KOPT-K1 (cell line): ENCODE measurements around the gene RAPGEF5.

Experiments
- H3K27ac ChIP-seq: fragments of 200-600 bp; sonication (generic); 2 replicates; pipeline ENCODE4 v1.5.1; 2016; ENCODE audit warnings: antibody characterized with exemption, mild to moderate bottlenecking, low read depth, low read length; ENCODE audit not compliant: poor library complexity, severe bottlenecking
- H3K36me3 ChIP-seq: fragments of 200-600 bp; sonication (generic); 2 replicates; pipeline ENCODE4 v1.5.1; 2017; ENCODE audit warnings: antibody characterized with exemption, mild to moderate bottlenecking, low read length, moderate library complexity; ENCODE audit not compliant: insufficient read depth
- H3K9me3 ChIP-seq: fragments of 200-600 bp; sonication (generic); 2 replicates; pipeline ENCODE4 v1.5.1; 2017; ENCODE audit warnings: antibody characterized with exemption, low read length, mild to moderate bottlenecking; ENCODE audit not compliant: insufficient read depth, poor library complexity, severe bottlenecking

Gene RAPGEF5

DNA sequence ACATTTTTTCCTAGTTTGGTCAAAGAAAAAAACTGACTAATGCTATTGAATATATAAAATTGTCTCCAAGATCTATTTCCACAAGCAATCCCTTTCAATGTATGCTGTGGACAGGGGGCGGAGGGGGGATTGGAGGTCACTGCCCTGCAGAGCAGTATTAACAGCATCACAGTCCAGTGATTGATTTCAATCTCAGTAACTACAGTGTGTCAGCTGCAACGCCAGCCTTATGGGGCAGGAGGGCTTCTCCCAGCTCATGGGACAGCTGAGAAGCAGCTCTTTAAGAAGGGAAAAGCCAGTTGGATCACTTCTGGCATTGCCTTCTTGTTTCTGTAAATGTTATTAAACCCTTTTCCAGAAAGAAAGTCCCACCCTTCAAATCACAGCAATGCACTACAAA, 65.0 kb downstream of the RAPGEF5 start:
- no peak overlapping the region for H3K27ac ChIP-seq
- no peaks in the 10 kb centered on the region for H3K9me3 ChIP-seq
- H3K36me3 ChIP-seq: peaks cover 44% of the 10 kb centered on the region

DNA sequence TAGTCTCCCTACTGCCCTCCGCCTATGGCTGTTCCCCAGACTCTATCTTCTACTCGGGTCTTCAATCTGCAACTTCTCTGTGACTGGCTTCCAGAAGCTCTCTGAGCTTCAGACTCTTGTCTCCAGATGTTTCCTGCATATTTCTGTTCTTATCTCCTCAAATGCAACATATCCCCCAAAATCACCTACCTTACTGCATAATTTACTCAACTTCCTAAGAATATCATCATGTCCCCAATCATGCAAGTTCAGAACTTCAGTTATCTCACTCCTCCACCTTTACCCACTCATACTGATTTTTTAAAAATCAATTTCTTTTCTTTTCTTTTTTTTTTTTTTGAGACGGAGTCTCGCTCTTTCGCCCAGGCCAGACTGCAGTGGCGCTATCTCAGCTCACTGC, 68.8 kb downstream of the RAPGEF5 start:
- peaks cover 42% of the 10 kb centered on the region for H3K36me3 ChIP-seq
- H3K9me3 ChIP-seq: no peaks in the 10 kb centered on the region
- no peak overlapping the region for H3K27ac ChIP-seq

DNA sequence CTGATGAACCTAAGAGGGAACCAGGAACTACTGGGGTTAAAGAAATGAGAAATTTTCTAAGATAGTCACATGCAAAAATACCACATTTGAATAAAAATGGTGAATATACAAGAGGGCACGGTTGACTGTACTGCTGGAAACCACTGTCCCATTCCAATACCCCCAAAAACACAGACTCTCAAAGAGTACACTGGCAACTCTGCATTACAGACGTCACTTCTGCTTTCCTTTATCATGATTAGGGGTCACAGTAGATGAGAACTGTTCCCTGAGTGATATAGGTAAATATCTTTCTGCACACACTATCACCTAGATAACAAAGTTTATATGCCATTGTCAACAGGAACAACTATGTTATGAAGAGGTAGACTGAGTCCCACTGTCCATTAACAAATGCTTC, 69.5 kb downstream of the RAPGEF5 start:
- no peaks in the 10 kb centered on the region for H3K9me3 ChIP-seq
- H3K27ac ChIP-seq: no peak overlapping the region
- peaks cover 42% of the 10 kb centered on the region for H3K36me3 ChIP-seq

DNA sequence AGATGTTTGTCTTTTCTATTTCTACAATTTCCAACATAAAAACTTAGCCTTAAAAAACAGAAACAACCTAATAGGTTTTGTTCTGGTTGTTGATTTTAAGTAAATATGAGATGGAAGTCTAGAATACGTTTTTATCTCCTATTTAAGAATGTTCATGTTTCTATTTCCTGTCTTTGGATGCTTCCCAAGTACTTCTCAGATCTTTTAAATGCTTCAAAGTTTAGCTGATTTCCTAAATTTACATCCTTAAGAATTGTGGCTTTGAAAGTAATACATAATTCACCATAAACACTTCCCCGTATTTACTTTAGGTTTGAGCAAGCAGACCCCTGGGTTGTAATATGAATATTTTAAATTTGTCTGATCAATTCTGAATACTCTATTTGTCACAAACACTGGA, 70.5 kb downstream of the RAPGEF5 start:
- Histone ChIP-seq H3K27ac (no peak overlapping the region), H3K9me3 (no peaks in the 10 kb centered on the region)

DNA sequence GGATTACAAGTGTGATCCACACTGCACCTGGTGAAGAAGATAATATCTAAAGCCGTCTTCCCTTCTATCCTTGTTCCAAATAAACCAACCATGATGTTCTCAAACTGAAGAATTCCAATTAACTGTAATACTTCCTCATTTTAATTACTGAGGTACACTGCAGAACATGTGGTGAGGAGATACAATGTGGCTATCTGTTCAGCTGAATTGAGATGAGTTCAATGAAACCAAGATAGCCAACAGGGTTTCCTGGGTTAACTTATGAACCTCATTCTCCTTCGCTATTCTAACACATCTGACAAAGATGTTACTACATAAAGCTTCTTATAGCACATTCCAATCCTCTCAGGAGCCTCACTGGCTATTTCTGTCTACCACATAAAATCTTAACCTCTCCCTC, 75.5 kb downstream of the RAPGEF5 start:
- no peaks in the 10 kb centered on the region for H3K9me3 ChIP-seq
- no peak overlapping the region for H3K27ac ChIP-seq
- peaks cover 6% of the 10 kb centered on the region for H3K36me3 ChIP-seq

More for the DNA sequence above, 70.5 kb downstream of the RAPGEF5 start:
- H3K36me3 ChIP-seq: peaks cover 41% of the 10 kb centered on the region

DNA sequence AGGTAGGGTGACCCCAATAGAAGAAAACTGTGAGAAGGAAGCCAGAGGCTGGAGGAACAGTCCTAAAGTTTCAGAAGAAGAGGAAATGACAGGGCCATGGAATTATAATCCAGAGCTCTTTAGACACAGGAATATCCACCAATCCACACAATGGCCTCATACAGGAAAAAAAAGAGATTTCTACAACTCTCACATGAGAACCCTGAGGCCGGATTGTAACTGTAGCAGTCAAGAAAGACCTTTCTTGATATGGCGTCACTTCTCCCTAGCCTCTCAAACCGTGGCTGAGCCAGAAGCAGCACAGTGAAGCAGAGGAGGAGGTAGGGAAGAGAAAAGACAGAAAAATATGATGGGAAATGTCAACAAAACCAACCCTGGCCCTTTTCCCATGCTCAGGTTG, 76.9 kb downstream of the RAPGEF5 start:
- Histone ChIP-seq H3K36me3 (peaks cover 4% of the 10 kb centered on the region; the same call in 1 of the 2 replicates), H3K27ac (no peak overlapping the region), H3K9me3 (no peaks in the 10 kb centered on the region)

DNA sequence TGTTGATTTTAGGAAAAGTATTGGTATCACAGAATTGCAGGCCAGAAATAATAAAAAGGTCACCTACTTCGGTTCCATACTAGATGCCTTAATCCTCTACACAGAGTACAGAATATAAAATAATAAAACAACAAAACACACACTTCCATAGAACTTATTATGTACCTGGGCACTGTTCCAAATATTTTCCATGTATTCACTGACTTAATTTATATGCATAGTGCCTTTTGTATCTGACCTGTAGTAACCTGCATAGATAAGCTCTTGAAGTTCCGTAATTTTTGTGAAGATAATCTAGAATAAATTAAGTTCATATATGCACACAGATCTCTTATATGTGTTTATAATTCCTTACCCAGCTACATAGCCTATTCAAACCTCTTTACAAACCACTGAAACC, 78.3 kb downstream of the RAPGEF5 start:
- Histone ChIP-seq H3K27ac (no peak overlapping the region), H3K36me3 (peaks cover 4% of the 10 kb centered on the region; the same call in 1 of the 2 replicates), H3K9me3 (no peaks in the 10 kb centered on the region)

DNA sequence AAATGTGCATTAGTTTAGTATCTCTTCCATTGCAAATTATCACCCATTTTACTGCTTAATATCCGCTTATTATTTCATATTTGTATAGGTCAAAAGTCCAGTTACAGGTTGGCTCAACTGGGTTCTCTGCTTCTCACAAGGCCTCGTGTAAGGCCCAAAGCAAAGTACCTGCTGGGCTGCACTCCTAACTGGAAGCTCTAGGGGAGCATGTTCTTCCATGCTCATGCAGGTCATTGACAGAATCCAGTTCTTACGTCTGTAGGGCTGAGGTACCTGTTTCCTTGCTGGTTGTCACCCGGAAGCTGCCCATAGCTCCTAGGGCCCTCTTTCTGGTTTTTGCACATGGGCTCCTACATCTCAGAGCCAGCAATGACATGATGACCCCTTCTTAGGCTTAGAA, 79.6 kb downstream of the RAPGEF5 start:
- peak overlapping the region; percentile 58 for H3K27ac ChIP-seq
- H3K36me3 ChIP-seq: peaks cover 4% of the 10 kb centered on the region; the same call in 1 of the 2 replicates
- no peaks in the 10 kb centered on the region for H3K9me3 ChIP-seq

DNA sequence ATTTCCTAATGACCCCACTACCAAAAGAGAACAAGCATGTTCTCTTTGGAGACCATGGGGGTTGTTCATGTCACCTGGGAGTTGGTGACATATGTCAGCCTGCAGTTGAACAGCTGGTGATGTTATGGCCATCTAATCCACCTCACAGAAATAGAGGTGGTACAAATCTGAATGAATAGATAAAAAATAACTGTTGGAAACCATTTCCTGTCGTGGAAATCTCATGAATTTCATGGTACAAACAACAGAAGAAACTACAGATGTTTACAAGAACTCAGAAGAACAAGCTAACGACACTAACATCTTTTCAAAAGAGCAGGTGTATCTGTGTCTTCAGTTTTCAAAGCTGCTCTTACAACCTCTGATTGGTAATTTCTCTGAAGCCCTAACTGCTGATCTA, 81.3 kb downstream of the RAPGEF5 start:
- H3K36me3 ChIP-seq: no peaks in the 10 kb centered on the region
- peak overlapping the region; percentile 58 for H3K27ac ChIP-seq
- no peaks in the 10 kb centered on the region for H3K9me3 ChIP-seq

DNA sequence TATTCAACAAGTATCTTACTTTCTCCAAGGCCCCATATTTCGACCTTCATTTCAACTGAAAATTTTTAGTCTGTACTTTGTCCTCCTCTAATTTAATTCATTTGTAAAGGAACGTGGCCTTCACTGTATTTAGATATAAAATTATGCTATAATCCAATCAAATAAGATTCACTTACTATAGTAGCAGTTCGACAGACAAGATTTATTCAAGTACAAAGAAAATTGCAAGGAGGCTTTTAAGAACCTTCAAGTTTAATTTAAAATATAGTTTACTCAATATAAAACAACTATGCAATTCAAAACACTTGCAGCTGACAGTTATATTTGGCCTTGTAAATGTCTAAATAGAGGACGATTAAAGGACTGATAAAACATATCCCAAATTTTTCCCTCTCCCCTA, 85.6 kb downstream of the RAPGEF5 start:
- no peaks in the 10 kb centered on the region for H3K36me3 ChIP-seq
- no peak overlapping the region for H3K27ac ChIP-seq
- H3K9me3 ChIP-seq: no peaks in the 10 kb centered on the region

DNA sequence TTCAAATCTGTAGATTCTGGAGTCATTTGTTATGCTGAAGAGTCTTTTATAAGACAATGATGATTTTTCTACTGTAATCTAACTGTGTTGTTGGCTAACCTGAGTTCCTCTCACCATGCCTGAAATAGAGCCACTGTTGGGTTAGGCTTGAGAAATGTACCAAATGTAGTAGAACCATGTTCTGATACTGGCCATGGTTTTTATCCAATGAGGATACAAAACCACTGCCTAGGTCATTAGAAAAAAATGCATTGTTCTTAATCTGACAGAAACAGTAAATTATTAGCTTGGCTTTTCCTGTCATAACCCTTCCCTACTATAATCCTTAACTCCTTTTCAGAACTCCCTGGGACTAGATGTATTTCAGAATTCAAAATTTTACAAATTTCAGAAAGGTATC, 86.6 kb downstream of the RAPGEF5 start:
- no peak overlapping the region for H3K27ac ChIP-seq
- H3K9me3 ChIP-seq: no peaks in the 10 kb centered on the region
- H3K36me3 ChIP-seq: no peaks in the 10 kb centered on the region

DNA sequence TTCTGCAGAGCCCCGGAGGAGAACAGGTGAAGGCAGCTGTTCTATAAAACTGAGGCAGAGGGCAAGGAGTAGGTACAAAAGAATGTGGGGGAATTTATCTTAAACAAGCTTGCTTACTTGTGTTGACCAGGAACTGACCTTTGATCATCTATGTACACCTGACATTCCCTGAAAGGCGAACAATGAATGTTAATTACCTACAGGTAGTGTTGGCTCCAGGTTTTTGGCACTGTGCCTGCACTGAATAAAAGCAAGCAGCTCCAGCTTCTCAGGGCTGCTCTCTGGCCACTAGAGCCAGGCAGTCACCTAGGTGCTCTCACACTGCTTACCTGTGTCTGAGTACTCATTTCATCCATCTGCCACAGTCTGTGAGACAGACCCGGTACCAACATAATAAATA, 87.0 kb downstream of the RAPGEF5 start:
- H3K36me3 ChIP-seq: no peaks in the 10 kb centered on the region
- H3K9me3 ChIP-seq: no peaks in the 10 kb centered on the region
- H3K27ac ChIP-seq: no peak overlapping the region

DNA sequence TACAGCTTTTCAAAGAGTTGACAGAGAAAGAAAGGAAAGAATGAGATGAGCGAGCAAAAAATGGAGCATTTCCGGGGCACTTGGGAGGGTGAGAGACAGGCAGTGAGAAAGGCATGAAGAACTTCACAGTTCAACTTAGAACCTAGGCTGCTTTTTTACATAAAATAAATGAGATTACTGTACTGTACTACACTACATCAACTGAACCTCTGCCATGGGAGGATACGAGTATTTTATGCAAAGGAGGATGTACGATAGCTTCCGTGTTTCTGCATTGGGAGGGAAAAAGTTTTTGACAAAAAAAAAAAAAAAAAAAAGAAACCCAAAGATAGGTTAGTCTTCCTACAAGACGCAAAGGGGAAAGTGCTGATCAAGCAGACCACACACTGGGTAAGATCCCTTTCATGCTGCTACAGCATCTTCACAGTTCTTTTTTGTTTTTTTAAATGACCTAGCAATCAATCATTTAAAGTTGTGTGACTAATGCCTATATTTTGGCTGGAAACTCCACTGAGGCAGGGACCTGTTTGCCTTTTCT, 88.0 kb downstream of the RAPGEF5 start:
- Histone ChIP-seq H3K9me3 (no peaks in the 10 kb centered on the region), H3K36me3 (no peaks in the 10 kb centered on the region), H3K27ac (no peak overlapping the region)

DNA sequence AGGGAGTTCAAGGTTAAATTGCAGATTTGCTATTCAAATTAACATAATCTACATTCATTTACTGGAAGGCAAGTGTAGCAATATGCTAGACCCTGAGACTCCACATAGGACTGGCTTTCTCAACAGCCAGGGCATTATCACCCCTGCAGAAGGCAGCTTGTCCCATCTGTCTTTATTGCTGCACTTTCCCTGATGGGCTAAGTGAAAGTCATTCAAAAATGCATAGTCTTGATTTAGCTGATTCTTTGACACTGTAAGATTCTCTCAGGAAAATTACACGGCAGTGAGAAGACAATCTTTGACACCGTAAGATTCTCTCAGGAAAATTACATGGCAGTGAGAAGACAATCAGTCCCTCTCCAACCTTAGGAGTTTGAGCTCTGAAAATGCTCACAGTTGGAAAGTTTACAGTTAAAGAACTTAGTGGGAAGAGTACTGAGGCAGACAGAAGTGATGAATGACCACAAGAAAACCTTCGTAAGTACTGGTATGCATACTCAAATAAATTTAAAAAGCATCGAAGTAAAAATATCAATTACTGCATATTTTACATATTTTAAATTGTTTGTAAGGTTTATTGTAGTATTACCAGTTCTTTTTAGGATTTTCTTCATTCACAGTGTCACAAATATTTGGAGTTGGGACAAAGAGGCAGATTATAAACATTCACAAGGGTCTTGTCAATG, 88.9 kb downstream of the RAPGEF5 start:
- H3K27ac ChIP-seq: no peak overlapping the region
- H3K9me3 ChIP-seq: no peaks in the 10 kb centered on the region
- no peaks in the 10 kb centered on the region for H3K36me3 ChIP-seq

DNA sequence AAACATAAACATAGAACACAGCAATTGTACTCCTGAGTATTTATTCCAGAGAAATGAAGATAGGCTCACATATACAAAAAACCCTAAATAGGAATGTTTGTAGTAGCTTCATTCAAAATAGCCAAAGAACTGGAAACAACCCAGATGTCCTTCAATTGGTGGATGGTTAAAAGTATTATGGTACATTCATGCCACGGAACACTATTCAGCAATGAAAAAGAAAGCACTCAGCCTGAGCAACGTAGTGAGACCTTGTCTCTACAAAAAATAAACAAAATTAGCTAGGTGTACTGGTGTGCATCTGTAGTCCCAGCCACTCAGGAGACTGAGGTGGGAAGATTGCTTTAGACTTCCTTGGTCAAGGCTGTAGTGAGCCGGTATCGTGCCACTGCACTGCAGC, 94.4 kb downstream of the RAPGEF5 start:
- Histone ChIP-seq H3K9me3 (no peaks in the 10 kb centered on the region), H3K36me3 (peaks cover 12% of the 10 kb centered on the region), H3K27ac (no peak overlapping the region)

DNA sequence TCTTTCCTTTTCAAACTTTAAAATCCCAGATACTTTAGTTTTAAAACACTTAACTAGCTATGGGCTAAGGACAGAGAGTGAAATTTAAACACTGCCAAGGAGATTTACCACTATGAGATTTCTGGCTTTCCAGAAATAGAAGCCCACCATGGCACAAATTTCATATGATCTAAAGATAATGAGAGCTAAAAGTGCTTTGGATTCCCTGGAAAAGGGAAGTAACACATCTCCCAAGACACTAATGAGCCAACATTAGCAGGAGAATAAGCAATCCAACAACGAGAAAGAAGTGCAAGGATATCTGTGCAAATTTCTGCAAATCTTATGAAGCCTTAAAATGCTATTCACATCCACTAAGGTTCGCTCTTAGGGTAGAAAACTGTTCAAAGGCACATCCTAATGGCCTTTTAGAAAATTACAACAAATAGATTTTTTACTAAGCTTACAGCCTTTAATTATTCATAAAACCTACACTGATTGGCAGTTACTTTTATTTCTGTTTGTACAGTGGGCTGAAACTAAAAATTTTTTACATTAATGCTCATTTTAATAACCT, 100.3 kb downstream of the RAPGEF5 start:
- Histone ChIP-seq H3K27ac (no peak overlapping the region), H3K9me3 (no peaks in the 10 kb centered on the region), H3K36me3 (peaks cover 12% of the 10 kb centered on the region)
